Stimulated activated CD8-positive, alpha-beta memory T cell treated with anti-CD3 and anti-CD28 coated beads, Interleukin-4, amount 100 ng/mL, for 24 hours (primary cell): ENCODE data around the gene PPP1R12A.
"Not testable (repeated sequence)": the region's sequence is repeated elsewhere in the genome, so short reads cannot be mapped to it uniquely, and the experiment has no call there.

ENCODE experiments used
- DNase-seq: peaks from one replicate; pipeline ENCODE4 v3.0.0-alpha.2; 2020; ENCODE audit warnings: low read depth

The PPP1R12A gene

GRCh38 chr12:79841248-79841877, 93.5 kb downstream of the PPP1R12A start:
- no peak for DNase-seq

DNA sequence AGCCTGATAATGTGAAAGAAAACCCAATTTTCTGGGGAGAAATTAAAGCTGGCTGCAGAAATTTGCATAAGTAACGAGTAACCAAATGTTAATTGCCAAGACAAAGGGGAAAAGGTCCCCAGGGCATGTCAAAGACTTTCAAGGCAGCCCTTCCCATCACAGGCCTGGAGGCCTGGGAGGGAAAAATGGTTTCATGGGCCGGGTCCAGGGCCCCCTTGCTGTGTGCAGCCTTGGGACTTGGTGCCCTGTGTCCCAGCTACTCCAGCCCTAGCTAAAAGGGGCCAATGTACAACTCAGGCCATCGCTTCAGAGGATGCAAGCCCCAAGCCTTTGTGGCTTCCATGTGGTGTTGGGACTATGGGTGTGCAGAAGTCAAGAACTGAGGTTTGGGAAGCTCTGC, 96.5 kb downstream of the PPP1R12A start:
- DNase-seq = no peak

- DNase-seq = no peak
These were observed 97.3 kb downstream of the PPP1R12A start for GRCh38 chr12:79837575-79837974.

GRCh38 chr12:79835377-79835843, 99.5 kb downstream of the PPP1R12A start:
- DNase-seq = no peak

GRCh38 chr12:79834712-79835376, 100.1 kb downstream of the PPP1R12A start:
- DNase-seq = no peak

GRCh38 chr12:79830440-79830839, 104.5 kb downstream of the PPP1R12A start:
- no peak for DNase-seq

DNA sequence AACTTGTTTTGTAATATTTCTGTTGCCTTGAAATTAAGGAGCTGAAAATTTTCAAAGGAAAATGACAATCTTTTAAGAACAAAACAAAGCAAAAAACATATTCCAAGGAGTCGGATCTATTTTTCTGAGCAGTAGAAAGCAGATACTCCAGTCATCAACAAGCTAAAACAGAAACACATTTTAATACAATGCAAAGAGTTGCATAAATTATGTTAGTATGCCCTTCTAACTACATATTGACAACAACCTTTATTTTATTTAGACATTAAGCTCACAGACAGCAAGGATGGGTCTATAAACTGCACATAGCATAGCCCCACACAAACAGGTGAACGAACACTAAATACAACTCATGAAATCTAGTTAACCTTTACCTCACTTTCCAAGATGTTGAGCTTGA, 106.0 kb downstream of the PPP1R12A start:
- DNase-seq = no peak

DNA sequence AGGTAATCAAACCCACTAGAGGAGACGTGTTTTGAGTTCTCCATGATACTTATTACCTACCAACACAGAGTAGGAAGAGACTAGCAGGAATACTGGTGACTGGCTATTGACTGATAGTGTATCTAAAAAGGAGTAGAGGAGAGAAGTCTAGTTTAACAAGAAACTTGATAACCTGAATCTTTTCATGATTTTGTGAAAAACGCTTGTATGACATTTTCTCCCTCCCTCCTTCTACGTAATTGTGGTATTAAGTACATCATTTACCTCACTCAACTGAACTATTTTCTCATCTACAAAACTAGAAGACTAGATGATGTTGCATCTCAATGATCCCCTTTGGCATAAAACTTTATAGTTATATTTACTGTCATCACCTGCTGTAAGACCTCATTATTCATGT, 107.4 kb downstream of the PPP1R12A start:
- no peak for DNase-seq

- DNase-seq = no peak
These were observed 108.4 kb downstream of the PPP1R12A start for GRCh38 chr12:79826267-79827128.

- DNase-seq = no peak
These were observed 112.4 kb downstream of the PPP1R12A start for GRCh38 chr12:79822475-79822874.

DNA sequence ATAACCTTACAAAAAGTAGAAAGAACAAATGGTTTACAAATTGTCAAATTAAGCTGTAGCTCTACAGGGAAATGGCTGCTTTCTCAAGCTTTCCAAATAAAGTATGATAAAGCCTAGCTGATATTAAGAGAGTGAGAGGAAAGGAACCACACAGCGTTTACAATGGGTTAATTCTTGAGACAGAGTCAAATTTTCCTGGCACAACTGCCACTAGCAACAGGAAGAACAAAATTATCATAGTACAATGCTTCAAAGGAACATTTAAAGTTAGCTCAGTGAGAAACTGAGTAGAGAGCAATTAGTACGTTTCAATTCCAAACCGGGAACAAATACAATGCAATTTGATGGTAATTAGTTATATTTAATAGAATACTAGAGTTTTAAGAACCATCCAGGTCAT, 116.0 kb downstream of the PPP1R12A start:
- DNase-seq = no peak

DNA sequence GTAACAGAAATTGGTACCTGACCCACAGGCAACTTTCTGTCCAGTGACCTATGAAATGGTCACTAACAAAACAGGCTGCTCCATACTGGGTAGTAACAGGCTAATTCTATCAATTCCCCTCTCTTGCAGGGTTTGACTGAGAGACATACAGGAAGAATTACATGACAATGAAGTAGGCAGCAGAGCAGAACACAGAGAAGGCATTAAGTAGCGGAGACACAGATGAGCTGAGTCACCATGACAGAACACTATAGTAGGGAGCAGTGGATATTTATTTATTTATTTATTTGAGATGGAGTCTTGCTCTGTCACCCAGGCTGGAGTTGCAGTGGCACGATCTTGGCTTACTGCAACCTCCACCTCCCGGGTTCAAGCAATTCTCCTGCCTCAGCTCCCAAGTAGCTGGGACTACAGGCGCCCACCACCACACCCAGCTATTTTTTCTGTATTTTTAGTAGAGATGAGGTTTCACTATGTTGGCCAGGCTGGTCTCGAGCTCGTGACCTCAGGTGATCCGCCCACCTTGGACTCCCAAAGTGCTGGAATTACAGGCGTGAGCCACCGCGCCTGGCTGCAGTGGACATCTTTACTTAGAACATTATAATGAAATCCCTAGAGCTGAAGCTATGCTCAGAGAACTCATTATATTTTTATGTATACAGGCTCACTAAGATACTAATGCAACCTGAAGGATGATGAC, 150.4 kb downstream of the PPP1R12A start:
- DNase-seq = not testable (repeated sequence)

DNA sequence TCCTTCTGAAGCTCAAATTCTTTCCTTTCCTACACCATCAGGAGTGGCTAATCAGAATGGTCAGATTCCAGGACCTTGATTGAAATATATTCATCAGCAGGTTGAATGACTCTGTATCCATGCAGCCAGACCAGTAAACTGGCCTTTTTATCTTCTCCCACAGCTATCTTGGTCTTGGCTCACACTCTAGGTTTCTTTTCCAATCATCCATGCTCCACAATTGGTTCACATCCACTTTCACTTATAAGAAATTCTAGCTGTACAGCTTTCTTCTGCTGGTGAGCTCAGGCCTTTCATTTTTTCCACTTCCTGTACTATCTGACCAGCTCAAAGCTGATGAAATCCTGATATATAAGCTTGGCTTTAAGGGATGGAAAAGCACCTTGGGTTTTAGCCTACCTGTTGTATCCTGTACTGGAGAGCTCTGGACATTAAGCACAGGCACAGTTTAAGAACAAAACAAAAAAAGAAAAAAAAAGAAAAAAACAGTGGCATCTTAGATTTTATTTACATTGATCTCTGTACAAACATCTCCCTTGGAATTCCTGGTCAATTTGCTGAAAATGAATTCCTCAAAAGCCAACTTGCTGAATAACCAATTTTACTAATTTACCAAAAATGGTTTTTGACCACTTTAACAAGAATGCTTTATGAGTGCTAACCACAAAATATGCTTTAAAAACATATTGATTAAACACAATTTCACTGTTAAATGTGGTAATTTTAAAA, 152.6 kb downstream of the PPP1R12A start:
- DNase-seq = no peak

GRCh38 chr12:79778802-79779448, 156.0 kb downstream of the PPP1R12A start:
- DNase-seq = no peak

DNA sequence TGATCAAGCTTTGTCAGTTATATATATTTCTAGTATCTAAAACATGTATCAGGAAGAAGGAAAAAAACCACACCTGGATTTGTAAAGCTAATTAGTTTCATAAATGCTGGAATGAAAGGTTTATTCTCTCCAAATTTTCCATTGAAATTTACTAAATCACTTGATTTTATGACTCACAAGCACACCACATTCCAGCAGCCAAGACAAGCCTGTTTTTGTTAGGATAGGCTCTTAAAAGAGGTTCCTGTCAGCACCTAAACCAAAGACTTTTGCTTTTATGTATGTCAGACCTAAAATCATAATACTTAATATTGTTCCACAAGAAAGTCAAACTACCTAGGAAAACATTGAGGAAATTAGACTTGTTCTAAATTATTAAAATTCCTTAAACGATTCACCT, 158.8 kb downstream of the PPP1R12A start:
- no peak for DNase-seq

GRCh38 chr12:79775355-79776027, 159.4 kb downstream of the PPP1R12A start:
- no peak for DNase-seq

GRCh38 chr12:79773896-79774295, 161.0 kb downstream of the PPP1R12A start:
- DNase-seq = no peak

- DNase-seq = no peak
These were observed 164.9 kb downstream of the PPP1R12A start for GRCh38 chr12:79769860-79770485.

DNA sequence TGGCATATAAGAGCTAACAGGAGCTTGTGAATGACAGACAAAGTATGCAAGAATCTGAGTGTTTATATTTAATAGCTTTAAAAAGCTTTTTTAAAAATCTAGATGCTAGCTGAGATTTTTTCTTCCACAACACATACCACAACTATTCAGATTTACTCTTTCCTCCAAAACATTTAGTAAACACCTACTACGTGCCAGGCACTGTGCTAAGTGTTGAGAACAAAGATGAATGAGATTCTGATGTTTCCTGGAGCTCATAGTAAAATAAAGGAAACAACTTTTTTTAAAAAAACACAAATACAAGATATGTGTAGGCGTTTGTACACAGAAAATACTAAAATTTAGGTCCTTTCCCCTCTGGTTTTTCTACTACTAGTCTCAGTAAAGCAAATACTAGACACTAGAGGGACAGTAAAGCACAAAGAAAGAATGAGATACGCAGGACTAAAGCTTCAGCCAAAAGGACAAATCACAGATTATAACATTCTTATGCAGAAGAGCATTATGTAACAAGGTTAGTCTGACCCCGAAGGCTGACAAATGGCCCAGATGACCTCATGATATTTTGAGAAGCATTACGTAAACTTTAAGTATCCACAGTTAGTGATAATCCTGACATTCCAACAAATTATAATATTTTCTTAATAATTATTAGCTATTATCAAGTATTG, 165.6 kb downstream of the PPP1R12A start:
- no peak for DNase-seq
